ENCODE measurements around the gene TINAG. TPM values are rescaled to one million over a fixed set of nuclear protein-coding genes. Genes with fewer than 3 reads are reported as not detected.

Gene TINAG
- total RNA-seq, 1 donor from 2014 or later = not detected

DNA sequence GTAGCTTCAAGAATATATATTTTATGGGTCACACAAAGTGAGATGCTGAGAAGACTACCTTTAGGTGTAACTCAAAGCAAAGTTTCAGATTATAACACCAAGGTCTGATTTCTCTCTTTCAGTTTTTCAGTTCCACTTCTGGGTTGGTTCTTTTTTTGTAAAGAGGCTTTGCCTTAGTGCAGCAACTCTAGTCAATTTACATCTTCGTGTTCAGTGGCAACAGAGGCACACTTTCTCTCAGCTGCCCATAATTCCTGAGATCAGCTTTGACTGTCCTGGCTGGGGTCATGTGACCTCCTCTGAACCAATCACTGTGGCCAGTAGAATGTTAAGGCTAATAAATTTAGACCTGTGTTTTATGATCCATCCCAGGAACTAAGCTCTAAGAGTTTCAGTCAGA lies 120.2 kb downstream of the TINAG start:
- Histone ChIP-seq H3K4me3 (no peak overlapping the region), H3K36me3 (no peaks in the 10 kb centered on the region), H3K9me3 (no peaks in the 10 kb centered on the region), H3K27ac (no peak overlapping the region), H3K27me3 (no peaks in the 10 kb centered on the region), H3K4me1 (no peaks in the 10 kb centered on the region)
- TF ChIP-seq, protein P1, sequence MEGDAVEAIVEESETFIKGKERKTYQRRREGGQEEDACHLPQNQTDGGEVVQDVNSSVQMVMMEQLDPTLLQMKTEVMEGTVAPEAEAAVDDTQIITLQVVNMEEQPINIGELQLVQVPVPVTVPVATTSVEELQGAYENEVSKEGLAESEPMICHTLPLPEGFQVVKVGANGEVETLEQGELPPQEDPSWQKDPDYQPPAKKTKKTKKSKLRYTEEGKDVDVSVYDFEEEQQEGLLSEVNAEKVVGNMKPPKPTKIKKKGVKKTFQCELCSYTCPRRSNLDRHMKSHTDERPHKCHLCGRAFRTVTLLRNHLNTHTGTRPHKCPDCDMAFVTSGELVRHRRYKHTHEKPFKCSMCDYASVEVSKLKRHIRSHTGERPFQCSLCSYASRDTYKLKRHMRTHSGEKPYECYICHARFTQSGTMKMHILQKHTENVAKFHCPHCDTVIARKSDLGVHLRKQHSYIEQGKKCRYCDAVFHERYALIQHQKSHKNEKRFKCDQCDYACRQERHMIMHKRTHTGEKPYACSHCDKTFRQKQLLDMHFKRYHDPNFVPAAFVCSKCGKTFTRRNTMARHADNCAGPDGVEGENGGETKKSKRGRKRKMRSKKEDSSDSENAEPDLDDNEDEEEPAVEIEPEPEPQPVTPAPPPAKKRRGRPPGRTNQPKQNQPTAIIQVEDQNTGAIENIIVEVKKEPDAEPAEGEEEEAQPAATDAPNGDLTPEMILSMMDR (IDR thresholded peaks at IDR 0.05) = no peak
- no peak for TF ChIP-seq POLR2A (IDR thresholded peaks at IDR 0.05)
- no peak for TF ChIP-seq POLR2AphosphoS5 (IDR thresholded peaks at IDR 0.05; ENCODE audit: insufficient read depth in 1 of 2, low read depth in 1 of 2)
- no peak for DNase-seq (ENCODE audit: extremely low spot score in 2 of 2)
- intact Hi-C loops (cut with DNase I) = no loop called here

DNA sequence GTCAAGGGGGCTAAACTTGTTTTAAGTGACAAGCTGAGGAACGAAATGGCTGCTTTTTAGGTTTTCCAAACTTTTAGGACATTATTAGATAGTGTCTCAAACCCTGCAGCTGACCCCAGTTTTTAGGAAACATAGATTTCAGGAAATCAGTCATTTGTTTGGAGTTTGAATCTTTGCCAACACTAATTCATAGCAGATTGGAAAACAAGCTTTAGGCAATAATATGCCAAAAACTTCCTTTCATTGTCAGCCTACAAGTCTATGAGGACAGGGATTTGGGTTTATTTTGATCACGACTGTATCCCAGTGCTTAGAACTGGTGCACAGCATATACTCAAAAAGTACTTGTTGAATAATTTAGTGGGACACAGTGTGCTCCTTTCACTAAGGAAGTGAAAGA lies 123.2 kb downstream of the TINAG start:
- Histone ChIP-seq H3K9me3 (no peaks in the 10 kb centered on the region), H3K36me3 (no peaks in the 10 kb centered on the region), H3K4me1 (no peaks in the 10 kb centered on the region), H3K27me3 (no peaks in the 10 kb centered on the region), H3K4me3 (no peak overlapping the region), H3K27ac (no peak overlapping the region)
- intact Hi-C loops (cut with DNase I) = no loop called here
- no peak for TF ChIP-seq POLR2A (IDR thresholded peaks at IDR 0.05)
- TF ChIP-seq, protein P1 (IDR thresholded peaks at IDR 0.05) = no peak
- TF ChIP-seq POLR2AphosphoS5 (IDR thresholded peaks at IDR 0.05; ENCODE audit: insufficient read depth in 1 of 2, low read depth in 1 of 2) = no peak
- no peak for DNase-seq (ENCODE audit: extremely low spot score in 2 of 2)

Other genes with a start within 250 kb of the TINAG start
- gene MLIP, start 197.0 kb upstream of the TINAG start, total RNA-seq = not detected

Measured in vagina (tissue), 2 donors.